Activated T-helper 2 cell treated with anti-CD3 and anti-CD28 coated beads, Interferon-gamma antibody, Interleukin-2, Interleukin-4, amounts not matched to agents 10 μg/mL and 5 μg/mL and 100 μg/mL, durations not matched to agents 14 hours and 24 hours and 36 hours (primary cell): ENCODE results near the gene PPP1R9A. TPM values are rescaled to one million over a fixed set of nuclear protein-coding genes. Genes with fewer than 3 reads are reported as not detected.

Experiments
- DNase-seq: peaks from one replicate; pipeline ENCODE4 v3.0.0; 2021; ENCODE audit warnings: low spot score
- H3K27ac Mint-ChIP-seq: one replicate; pipeline ENCODE4 v1.8.0; 2021; ENCODE audit warnings: mixed read lengths
- H3K27me3 Mint-ChIP-seq: one replicate; pipeline ENCODE4 v1.8.0; 2021; ENCODE audit warnings: low read depth, mixed read lengths
- H3K36me3 Mint-ChIP-seq: one replicate; pipeline ENCODE4 v1.8.0; 2021; ENCODE audit warnings: low read depth, mixed read lengths
- H3K4me1 Mint-ChIP-seq: one replicate; pipeline ENCODE4 v1.8.0; 2021; ENCODE audit warnings: low read depth, mixed read lengths
- H3K4me3 Mint-ChIP-seq: one replicate; pipeline ENCODE4 v1.8.0; 2021; ENCODE audit warnings: low read depth, mild to moderate bottlenecking, moderate library complexity, mixed read lengths
- H3K9me3 Mint-ChIP-seq: one replicate; pipeline ENCODE4 v1.8.0; 2021; ENCODE audit warnings: mixed read lengths
- intact Hi-C: fragments of 100-400 bp; cut with micrococcal nuclease; formaldehyde crosslinking; loops from one replicate; pipeline ENCODE4 v1.15.1; 2023
- total RNA-seq: library from RNA; stranded (reverse); gene quantifications from 2 replicates; pipeline ENCODE4 v1.2.3, GENCODE V29; 2022

PPP1R9A gene
- total RNA-seq, 1 donor from 2014 or later: not detected

DNA sequence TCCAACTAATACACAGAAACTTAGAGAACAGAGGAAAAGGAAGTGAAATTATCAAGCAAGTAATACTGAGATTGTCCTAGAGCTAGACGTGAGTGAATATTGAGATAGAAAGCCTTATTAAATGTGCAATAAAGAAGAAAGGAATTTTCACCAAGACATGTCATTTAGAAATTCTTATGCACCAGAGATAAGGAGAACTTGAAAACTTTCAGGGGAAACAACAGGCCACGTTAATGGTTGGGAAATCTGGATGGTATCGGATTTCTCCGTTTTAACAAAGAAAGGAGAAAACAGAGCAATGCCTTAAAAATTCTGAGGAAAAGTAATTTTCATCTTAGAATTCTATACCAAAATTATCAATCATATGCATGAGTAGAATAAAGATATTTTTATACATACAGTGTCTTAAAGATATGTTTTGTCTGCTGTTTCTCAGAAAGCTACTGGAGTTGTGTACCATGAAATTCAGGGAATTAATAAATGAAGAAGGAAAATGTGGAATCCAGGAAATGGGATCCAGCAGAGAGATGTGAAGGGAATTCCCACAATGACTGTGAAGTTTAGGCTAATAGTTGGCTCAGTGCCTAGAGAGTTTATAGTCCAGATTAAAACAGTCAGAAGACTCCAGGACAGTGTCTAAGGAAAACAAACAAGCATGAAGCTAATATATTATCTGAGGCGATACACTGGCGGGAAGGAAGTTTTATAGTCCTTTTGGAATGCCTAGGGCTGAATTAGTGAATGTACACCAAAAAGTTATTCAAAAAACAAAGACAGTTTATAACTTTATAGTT, 159.5 kb downstream of the PPP1R9A start:
- no peak overlapping the region for H3K4me3 Mint-ChIP-seq
- intact Hi-C loops: no loop called here
- DNase-seq: no peak
- H3K27ac Mint-ChIP-seq: no peak overlapping the region
- no peaks in the 10 kb centered on the region for H3K27me3 Mint-ChIP-seq
- no peaks in the 10 kb centered on the region for H3K36me3 Mint-ChIP-seq
- no peaks in the 10 kb centered on the region for H3K9me3 Mint-ChIP-seq
- no peaks in the 10 kb centered on the region for H3K4me1 Mint-ChIP-seq

DNA sequence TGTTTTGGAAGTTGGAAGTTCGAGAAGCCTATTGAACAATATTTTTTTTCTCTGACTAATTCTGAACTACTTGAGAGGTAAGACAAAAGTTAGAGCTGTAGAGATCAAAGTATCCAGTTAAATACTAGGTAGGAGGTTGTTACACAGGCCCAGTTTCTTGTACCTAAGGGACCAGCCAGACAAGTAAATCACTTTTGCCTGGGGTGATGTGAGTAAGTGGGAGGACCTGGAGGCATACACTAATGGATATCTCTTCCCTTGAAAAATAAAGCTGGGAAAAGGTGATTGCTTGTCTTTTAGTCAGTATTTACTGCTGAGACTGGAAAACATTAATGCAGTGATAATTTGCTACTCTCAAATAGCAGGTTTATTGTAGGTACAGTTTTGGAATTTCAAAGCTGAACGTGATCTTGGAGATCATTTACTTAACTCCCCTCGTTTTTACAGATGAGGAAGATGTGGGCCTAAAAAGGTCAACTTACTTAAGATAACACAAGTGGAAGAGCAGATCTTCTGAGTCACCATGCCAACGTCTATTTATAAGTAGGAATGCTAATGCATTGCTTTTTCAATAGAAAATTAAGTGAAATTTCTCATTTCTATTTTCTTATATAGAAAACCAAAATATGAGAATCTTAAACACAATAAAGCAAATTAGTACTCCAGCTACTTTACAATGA, 181.3 kb downstream of the PPP1R9A start:
- Mint-ChIP-seq H3K4me3 (no peak overlapping the region), H3K9me3 (no peaks in the 10 kb centered on the region), H3K36me3 (no peaks in the 10 kb centered on the region), H3K27me3 (no peaks in the 10 kb centered on the region), H3K4me1 (no peaks in the 10 kb centered on the region), H3K27ac (no peak overlapping the region)
- no peak for DNase-seq
- intact Hi-C loops: no loop called here

DNA sequence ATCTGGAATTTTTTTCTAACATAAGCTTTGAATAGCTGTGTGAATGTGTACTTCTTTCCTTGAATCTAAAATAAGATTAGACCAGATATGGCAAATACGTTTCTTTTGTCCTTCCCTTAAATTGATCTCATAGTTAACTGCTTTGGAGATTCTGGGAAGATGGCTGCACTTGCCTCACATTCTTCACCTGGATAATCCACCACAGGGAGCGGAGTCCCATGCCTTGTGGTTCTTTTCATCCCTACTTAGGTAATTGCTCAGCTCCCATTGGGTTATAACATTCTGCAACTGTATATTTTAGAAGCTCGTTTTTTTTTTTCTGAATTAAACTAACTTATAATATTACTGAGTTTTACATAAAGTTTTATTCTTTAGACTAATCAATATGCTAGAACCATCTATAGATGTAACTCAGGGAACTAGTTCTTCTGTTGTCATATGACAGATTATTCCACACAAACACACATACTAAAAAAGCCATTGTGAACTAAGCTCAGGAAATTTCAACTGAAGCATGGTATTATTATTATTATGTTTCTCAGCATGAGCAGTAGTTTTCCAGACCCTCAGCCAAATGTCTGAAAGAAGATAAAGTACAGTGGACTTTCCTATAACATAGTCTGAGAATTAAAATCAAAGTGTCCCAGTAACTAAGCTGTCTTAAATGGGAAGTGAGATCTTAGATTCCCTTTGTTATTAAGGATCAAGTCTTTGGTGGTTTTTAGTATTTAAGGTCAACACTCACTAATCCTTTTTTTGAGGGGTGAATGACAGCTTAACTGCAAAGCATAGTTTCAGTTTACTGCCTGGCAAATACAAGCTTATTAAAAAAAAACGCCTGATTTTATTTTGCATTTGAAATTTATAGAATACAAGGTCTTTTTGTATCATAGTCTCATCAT, 182.3 kb downstream of the PPP1R9A start:
- no peaks in the 10 kb centered on the region for H3K27me3 Mint-ChIP-seq
- no peak for DNase-seq
- H3K4me1 Mint-ChIP-seq: no peaks in the 10 kb centered on the region
- H3K4me3 Mint-ChIP-seq: no peak overlapping the region
- no peak overlapping the region for H3K27ac Mint-ChIP-seq
- H3K36me3 Mint-ChIP-seq: no peaks in the 10 kb centered on the region
- intact Hi-C loops: no loop called here
- no peaks in the 10 kb centered on the region for H3K9me3 Mint-ChIP-seq

DNA sequence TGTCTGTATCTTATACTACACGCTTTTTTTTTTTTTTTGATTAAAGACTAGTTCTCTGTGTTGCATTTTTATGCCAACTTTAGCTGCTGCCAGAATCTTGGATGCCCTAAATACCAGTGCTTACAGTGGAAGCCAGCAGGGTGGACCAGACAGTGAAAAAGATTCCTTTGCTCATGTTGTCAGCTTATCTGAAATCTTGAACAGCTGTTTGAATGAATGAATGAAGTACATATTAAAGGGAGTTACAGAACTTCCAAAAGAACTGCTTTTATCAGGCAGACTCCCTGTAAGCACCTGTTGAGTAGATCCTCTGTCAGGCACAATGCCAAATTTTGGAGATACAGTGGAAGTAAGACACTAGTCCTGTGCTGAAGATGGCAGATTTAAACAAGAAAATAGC, 184.9 kb downstream of the PPP1R9A start:
- no peak overlapping the region for H3K27ac Mint-ChIP-seq
- H3K27me3 Mint-ChIP-seq: no peaks in the 10 kb centered on the region
- no peaks in the 10 kb centered on the region for H3K9me3 Mint-ChIP-seq
- H3K4me3 Mint-ChIP-seq: no peak overlapping the region
- no peak for DNase-seq
- no peaks in the 10 kb centered on the region for H3K36me3 Mint-ChIP-seq
- intact Hi-C loops: no loop called here
- H3K4me1 Mint-ChIP-seq: no peaks in the 10 kb centered on the region

DNA sequence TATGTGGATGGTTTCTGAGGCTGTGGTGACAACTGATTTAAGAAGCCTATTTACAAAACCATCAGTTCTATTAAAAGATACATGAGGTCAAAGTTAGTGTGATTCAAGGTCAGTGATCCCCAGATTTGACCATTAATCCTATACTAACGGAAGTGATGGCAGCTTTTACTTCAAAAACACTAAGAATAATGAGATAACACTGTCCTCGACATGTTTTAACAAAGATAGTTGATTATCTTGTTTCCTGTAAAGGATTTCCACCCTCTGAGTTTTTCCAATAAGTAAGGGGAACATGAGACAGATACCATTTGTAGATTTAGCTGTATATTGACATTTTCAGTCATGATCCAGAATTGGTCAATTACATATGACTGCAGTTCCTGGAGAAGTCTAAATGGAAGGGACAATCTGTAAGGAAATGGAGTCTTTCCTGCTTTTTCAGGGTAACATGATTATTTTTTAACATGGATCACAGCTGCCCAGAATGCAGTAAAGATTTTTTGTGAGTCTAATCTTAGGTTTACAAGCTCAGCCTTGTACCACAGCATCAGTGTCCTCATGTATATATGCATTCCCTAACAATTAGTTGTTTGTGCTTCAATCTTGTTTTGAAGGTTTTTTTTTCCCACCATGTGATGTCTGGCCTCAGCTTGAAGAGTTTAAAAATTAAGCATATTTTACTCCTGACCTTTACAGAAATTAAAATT, 188.0 kb downstream of the PPP1R9A start:
- DNase-seq: no peak
- no peak overlapping the region for H3K27ac Mint-ChIP-seq

DNA sequence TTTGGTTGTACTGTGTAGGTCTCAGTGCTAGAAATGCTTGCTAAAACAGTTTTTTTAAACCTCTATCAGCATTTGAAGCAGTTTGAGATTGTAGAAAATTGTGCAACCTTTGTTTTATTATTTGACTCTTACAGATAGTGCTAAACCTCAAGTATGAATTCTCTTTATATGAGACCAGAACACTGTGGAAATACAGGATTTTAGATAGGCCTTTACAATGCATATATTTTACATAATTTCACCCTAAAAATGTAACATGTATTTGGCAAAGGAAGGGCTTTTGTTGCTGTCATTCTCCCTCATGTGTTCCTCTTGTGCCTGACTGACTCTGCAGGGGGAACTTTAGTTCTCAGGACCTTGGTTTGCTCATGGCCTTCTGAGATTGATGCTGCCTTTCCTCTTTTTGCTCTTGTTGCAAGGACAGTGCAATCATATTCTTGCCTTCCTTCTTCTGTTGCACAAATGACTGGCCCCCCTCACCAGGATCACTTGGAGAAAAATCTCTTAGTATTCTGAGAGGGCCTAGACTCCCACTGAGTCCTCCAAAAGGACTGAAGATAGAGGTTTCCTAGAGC, 188.7 kb downstream of the PPP1R9A start:
- H3K27ac Mint-ChIP-seq: no peak overlapping the region
- no peaks in the 10 kb centered on the region for H3K36me3 Mint-ChIP-seq
- no peaks in the 10 kb centered on the region for H3K4me1 Mint-ChIP-seq
- intact Hi-C loops: no loop called here
- H3K4me3 Mint-ChIP-seq: no peak overlapping the region
- no peak for DNase-seq
- H3K27me3 Mint-ChIP-seq: no peaks in the 10 kb centered on the region
- no peaks in the 10 kb centered on the region for H3K9me3 Mint-ChIP-seq

More for the DNA sequence above, 188.0 kb downstream of the PPP1R9A start:
- Mint-ChIP-seq H3K4me1 (no peaks in the 10 kb centered on the region), H3K4me3 (no peak overlapping the region), H3K36me3 (no peaks in the 10 kb centered on the region), H3K9me3 (no peaks in the 10 kb centered on the region), H3K27me3 (no peaks in the 10 kb centered on the region)
- intact Hi-C loops: no loop called here

DNA sequence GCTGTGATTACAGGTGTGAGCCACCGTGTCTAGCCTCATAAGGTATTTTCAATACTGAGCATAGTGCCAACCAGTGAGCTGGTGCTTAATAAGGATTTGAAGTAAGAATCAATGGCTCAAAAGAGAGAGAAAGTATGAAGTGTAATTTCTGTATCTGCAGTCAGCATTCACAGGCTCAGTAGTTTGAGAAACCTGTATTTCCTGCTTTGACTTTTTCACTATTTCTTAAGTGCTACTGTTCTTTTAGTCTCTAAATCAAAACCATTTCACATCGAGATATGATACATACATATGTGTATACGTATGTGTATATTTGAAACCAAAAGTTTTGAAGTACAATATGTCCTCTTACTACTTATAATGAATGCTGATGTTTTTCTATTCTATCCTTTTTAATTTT, 189.9 kb downstream of the PPP1R9A start:
- Mint-ChIP-seq H3K27me3 (no peaks in the 10 kb centered on the region), H3K36me3 (no peaks in the 10 kb centered on the region), H3K9me3 (no peaks in the 10 kb centered on the region), H3K4me1 (no peaks in the 10 kb centered on the region), H3K27ac (no peak overlapping the region), H3K4me3 (no peak overlapping the region)
- DNase-seq: no peak
- intact Hi-C loops: no loop called here

DNA sequence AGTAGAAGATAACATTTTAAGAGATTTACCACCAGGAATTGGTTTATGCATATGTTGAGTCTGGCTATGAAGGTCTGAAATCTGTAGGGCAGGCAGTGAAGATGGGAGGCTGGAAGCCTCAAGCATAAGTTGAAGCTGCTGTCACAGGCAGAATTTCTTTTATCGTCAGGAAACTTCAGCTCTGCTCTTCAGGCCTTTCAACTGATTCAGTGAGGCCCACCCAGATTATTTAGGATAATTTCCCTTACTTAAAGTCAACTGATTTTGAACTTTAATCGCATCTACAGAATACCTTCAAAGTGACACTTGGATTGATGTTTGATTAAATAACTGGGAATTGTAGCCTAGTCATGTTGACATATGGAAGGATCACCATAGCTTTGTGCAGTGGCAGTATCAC, 190.5 kb downstream of the PPP1R9A start:
- Mint-ChIP-seq H3K4me1 (no peaks in the 10 kb centered on the region), H3K27me3 (no peaks in the 10 kb centered on the region), H3K27ac (no peak overlapping the region), H3K9me3 (no peaks in the 10 kb centered on the region), H3K36me3 (no peaks in the 10 kb centered on the region), H3K4me3 (no peak overlapping the region)
- intact Hi-C loops: no loop called here
- no peak for DNase-seq

DNA sequence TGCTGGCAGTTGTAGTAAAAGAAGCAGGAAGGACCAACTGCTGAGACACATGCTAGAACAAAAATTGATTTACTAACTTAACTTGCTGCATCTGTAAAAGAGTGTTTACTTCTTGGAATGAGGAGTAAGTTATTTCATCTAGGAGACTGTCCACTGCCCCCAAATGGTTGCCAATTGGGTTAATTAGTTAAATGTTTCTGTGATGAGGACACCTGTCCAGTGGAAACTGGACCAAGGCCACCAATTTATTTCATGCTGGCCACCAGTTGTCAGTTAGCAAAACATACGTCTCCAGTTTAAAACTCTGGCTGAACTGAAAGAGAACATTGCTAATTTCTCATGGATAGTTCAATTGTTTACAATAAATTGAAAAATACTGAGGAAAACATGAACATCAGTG, 191.7 kb downstream of the PPP1R9A start:
- Mint-ChIP-seq H3K9me3 (no peaks in the 10 kb centered on the region), H3K4me1 (no peaks in the 10 kb centered on the region), H3K27me3 (no peaks in the 10 kb centered on the region), H3K4me3 (no peak overlapping the region), H3K27ac (no peak overlapping the region), H3K36me3 (no peaks in the 10 kb centered on the region)
- DNase-seq: no peak
- intact Hi-C loops: no loop called here

DNA sequence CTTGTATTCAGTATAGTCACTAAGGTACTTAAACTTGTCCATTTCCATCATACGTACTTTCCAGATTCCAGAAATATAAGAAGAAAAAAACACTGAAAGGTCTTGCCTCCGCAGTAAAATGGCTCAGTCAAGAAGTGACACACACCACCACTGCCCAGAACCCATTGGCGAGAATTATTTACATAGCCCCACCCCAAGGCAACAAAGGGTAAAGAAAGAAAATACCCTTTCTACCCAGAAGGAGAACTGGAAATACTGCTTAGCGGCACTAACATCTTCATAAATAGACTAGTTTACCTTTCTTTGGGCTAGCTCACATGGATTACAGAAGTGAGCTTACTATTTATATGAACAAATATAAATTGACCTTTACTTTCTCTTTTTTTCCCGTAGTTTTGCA, 194.0 kb downstream of the PPP1R9A start:
- intact Hi-C loops: no loop called here
- Mint-ChIP-seq H3K27ac (no peak overlapping the region), H3K4me1 (no peaks in the 10 kb centered on the region), H3K27me3 (no peaks in the 10 kb centered on the region), H3K4me3 (no peak overlapping the region), H3K9me3 (no peaks in the 10 kb centered on the region), H3K36me3 (no peaks in the 10 kb centered on the region)
- no peak for DNase-seq

DNA sequence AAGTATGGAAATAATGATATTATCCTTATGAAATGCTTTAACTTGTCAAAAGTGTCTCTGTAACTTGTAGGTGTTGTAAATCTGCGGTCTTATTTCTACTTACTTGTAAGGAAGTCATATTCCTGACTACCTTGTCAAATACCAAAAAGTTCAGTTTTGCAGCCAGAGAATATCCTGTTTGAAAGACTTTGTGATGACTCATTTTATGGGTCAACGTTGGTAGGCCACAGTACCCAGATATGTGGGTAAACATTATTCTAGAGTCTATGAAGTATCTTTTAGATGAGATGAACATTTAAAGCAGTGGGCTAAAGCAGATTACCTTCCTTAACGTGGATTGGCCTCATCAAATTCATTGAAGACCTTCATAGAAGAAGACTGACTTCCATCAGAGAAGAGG, 195.3 kb downstream of the PPP1R9A start:
- Mint-ChIP-seq H3K4me1 (no peaks in the 10 kb centered on the region), H3K9me3 (no peaks in the 10 kb centered on the region), H3K27ac (no peak overlapping the region), H3K36me3 (no peaks in the 10 kb centered on the region), H3K27me3 (no peaks in the 10 kb centered on the region), H3K4me3 (no peak overlapping the region)
- no peak for DNase-seq
- intact Hi-C loops: no loop called here

DNA sequence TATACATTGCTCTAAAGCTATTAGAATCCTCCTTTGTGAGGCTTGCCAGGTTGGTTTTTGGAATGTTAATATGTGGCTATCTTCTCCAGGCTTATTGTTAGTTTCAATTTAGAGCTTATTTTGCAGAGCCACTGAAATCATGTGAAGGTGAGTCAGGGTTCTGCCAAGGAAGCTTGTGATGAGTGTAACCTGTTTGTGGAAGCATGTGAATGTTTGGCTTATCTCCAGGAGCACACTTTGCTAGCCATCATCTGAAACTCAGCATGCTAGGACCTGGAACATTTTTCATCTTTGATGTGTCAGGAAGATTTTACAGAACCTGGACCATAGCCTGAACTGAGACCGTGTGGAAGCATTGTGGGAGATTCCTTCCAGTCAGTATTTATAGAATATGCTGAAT, 197.3 kb downstream of the PPP1R9A start:
- Mint-ChIP-seq H3K4me3 (no peak overlapping the region), H3K36me3 (no peaks in the 10 kb centered on the region), H3K27me3 (no peaks in the 10 kb centered on the region), H3K4me1 (no peaks in the 10 kb centered on the region), H3K27ac (no peak overlapping the region), H3K9me3 (no peaks in the 10 kb centered on the region)
- intact Hi-C loops: no loop called here
- DNase-seq: no peak
